ENCODE measurements around the gene SH2D3C.

DNA sequence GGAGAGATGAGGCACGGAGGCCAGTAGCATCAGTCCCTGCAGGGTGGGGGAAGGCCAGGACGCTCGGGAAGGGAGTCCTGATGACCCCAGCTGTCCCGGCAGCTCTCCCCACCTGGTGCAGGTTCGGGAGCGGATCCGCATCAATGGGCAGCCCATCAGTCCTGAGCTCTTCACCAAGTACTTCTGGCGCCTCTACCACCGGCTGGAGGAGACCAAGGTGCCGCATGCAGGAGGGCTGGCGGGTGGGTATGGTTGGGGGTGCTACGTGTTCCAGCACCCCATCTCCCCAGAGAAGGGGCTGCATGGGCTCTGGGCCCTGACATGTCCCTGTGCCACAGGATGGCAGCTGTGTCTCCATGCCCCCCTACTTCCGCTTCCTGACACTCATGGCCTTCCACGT is 28.4 kb upstream of the SH2D3C start:
- TF ChIP-seq, protein P1, sequence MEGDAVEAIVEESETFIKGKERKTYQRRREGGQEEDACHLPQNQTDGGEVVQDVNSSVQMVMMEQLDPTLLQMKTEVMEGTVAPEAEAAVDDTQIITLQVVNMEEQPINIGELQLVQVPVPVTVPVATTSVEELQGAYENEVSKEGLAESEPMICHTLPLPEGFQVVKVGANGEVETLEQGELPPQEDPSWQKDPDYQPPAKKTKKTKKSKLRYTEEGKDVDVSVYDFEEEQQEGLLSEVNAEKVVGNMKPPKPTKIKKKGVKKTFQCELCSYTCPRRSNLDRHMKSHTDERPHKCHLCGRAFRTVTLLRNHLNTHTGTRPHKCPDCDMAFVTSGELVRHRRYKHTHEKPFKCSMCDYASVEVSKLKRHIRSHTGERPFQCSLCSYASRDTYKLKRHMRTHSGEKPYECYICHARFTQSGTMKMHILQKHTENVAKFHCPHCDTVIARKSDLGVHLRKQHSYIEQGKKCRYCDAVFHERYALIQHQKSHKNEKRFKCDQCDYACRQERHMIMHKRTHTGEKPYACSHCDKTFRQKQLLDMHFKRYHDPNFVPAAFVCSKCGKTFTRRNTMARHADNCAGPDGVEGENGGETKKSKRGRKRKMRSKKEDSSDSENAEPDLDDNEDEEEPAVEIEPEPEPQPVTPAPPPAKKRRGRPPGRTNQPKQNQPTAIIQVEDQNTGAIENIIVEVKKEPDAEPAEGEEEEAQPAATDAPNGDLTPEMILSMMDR (IDR thresholded peaks at IDR 0.05; ENCODE audit: insufficient read depth, low read depth, low read length) = no peak
- no peak for TF ChIP-seq EZH2 (IDR thresholded peaks at IDR 0.05; ENCODE audit: insufficient read depth, low read length)

Measured in astrocyte (in vitro differentiated cells and primary cell).